H9 (cell line): ENCODE data around the gene PPFIBP1. TPM values are rescaled to one million over a fixed set of nuclear protein-coding genes. Genes with fewer than 3 reads are reported as not detected.
"Not testable (repeated sequence)": the region's sequence is repeated elsewhere in the genome, so short reads cannot be mapped to it uniquely, and the experiment has no call there.

Experiments used
- DNase-seq: peaks from one replicate; pipeline ENCODE4 v3.0.0-alpha.2; 2017
- H2AFZ ChIP-seq: one replicate; pipeline ENCODE4 v1.6.1; 2013; ENCODE audit warnings: mild to moderate bottlenecking, low read length, control low read depth, moderate library complexity
- H2AK5ac ChIP-seq: 2 replicates; pipeline ENCODE4 v1.6.1; 2013; ENCODE audit warnings: low read length, control low read depth, mixed read lengths; ENCODE audit not compliant: insufficient read length
- H2BK120ac ChIP-seq: one replicate; pipeline ENCODE4 v1.6.1; 2013; ENCODE audit warnings: low read depth, mild to moderate bottlenecking, low read length, control low read depth, inconsistent platforms; ENCODE audit not compliant: poor library complexity, severe bottlenecking
- H2BK12ac ChIP-seq: 2 replicates; pipeline ENCODE4 v1.6.1; 2013; ENCODE audit warnings: low read length, control low read depth, mixed read lengths, low read depth; ENCODE audit not compliant: insufficient read length
- H2BK15ac ChIP-seq: 2 replicates; pipeline ENCODE4 v1.6.1; 2013; ENCODE audit warnings: low read depth, low read length, control low read depth
- H2BK20ac ChIP-seq: one replicate; pipeline ENCODE4 v1.6.1; 2013; ENCODE audit warnings: low read depth, mild to moderate bottlenecking, low read length, control low read depth, inconsistent platforms; ENCODE audit not compliant: poor library complexity, severe bottlenecking
- H2BK5ac ChIP-seq: 2 replicates; pipeline ENCODE4 v1.6.1; 2013; ENCODE audit warnings: low read length, control low read depth, mixed read lengths; ENCODE audit not compliant: insufficient read length
- H3K14ac ChIP-seq: 2 replicates; pipeline ENCODE4 v1.6.1; 2013; ENCODE audit warnings: low read length, control low read depth; ENCODE audit not compliant: insufficient read depth
- H3K18ac ChIP-seq: 2 replicates; pipeline ENCODE4 v1.6.1; 2013; ENCODE audit warnings: low read depth, mild to moderate bottlenecking, mixed read lengths, low read length, control low read depth; ENCODE audit not compliant: insufficient read length
- H3K23ac ChIP-seq: 2 replicates; pipeline ENCODE4 v1.6.1; 2013; ENCODE audit warnings: low read length, control low read depth, mixed read lengths, low read depth; ENCODE audit not compliant: insufficient read length
- H3K23me2 ChIP-seq: 2 replicates; pipeline ENCODE4 v1.6.1; 2013; ENCODE audit warnings: low read depth, mild to moderate bottlenecking, mixed read lengths, low read length, control low read depth; ENCODE audit not compliant: insufficient read length, poor library complexity, severe bottlenecking
- H3K27ac ChIP-seq: 2 replicates; pipeline ENCODE4 v1.5.1; 2013; ENCODE audit warnings: low read length, control low read depth, mixed read lengths, low read depth; ENCODE audit not compliant: insufficient read length
- H3K27me3 ChIP-seq: 2 replicates; pipeline ENCODE4 v1.6.1; 2013; ENCODE audit warnings: low read length, control low read depth, inconsistent platforms; ENCODE audit not compliant: insufficient read depth
- H3K4ac ChIP-seq: 2 replicates; pipeline ENCODE4 v1.6.1; 2013; ENCODE audit warnings: low read depth, mild to moderate bottlenecking, control low read depth, inconsistent platforms, low read length, moderate library complexity
- H3K4me1 ChIP-seq: 2 replicates; pipeline ENCODE4 v1.6.1; 2013; ENCODE audit warnings: low read length, control low read depth, inconsistent platforms; ENCODE audit not compliant: insufficient read depth
- H3K4me2 ChIP-seq: 2 replicates; pipeline ENCODE4 v1.6.1; 2013; ENCODE audit warnings: low read length, control low read depth, mixed read lengths; ENCODE audit not compliant: insufficient read length, insufficient read depth
- H3K56ac ChIP-seq: 2 replicates; pipeline ENCODE4 v1.6.1; 2013; ENCODE audit warnings: low read depth, mild to moderate bottlenecking, mixed read lengths, low read length, control low read depth; ENCODE audit not compliant: insufficient read length
- H3K79me1 ChIP-seq: 2 replicates; pipeline ENCODE4 v1.6.1; 2013; ENCODE audit warnings: low read depth, mild to moderate bottlenecking, moderate library complexity, low read length, control low read depth, inconsistent platforms; ENCODE audit not compliant: insufficient read depth, poor library complexity, severe bottlenecking
- H3K79me2 ChIP-seq: 2 replicates; pipeline ENCODE4 v1.6.1; 2013; ENCODE audit warnings: low read length, control low read depth, inconsistent platforms; ENCODE audit not compliant: insufficient read depth
- H3K9ac ChIP-seq: 2 replicates; pipeline ENCODE4 v1.6.1; 2013; ENCODE audit warnings: low read length, control low read depth, mixed read lengths; ENCODE audit not compliant: insufficient read length; ENCODE audit errors: extremely low read depth
- H3K9me3 ChIP-seq: one replicate; pipeline ENCODE4 v1.6.1; 2013; ENCODE audit warnings: low read depth, low read length, inconsistent platforms; ENCODE audit not compliant: control insufficient read depth
- H3T11ph ChIP-seq: one replicate; pipeline ENCODE4 v1.6.1; 2013; ENCODE audit warnings: mild to moderate bottlenecking, low read length, control low read depth, inconsistent platforms
- H4K20me1 ChIP-seq: one replicate; pipeline ENCODE4 v1.6.1; 2013; ENCODE audit not compliant: control insufficient read depth, insufficient read length, insufficient read depth
- H4K5ac ChIP-seq: 2 replicates; pipeline ENCODE4 v1.6.1; 2013; ENCODE audit warnings: low read depth, mild to moderate bottlenecking, mixed read lengths, low read length, control low read depth; ENCODE audit not compliant: insufficient read length
- H4K8ac ChIP-seq: replicated peaks from 2 replicates; pipeline ENCODE4 v1.6.1; 2013; ENCODE audit warnings: low read length, control low read depth, mixed read lengths, low read depth; ENCODE audit not compliant: insufficient read length
- H4K91ac ChIP-seq: 2 replicates; pipeline ENCODE4 v1.6.1; 2013; ENCODE audit warnings: low read depth, mild to moderate bottlenecking, moderate library complexity, mixed read lengths, low read length, control low read depth; ENCODE audit not compliant: insufficient read length
- H3K27ac Mint-ChIP-seq, 3 experiments: 2 replicates in 2 of 3; 3 replicates in 1 of 3; pipeline ENCODE4 v1.8.0; 2020 to 2021; ENCODE audit warnings: mixed read lengths in 3 of 3, mild to moderate bottlenecking in 1 of 3, moderate library complexity in 1 of 3
- H3K27me3 Mint-ChIP-seq: 2 replicates; pipeline ENCODE4 v1.8.0; 2021; ENCODE audit warnings: low read depth, mild to moderate bottlenecking, moderate library complexity, mixed read lengths
- H3K36me3 Mint-ChIP-seq, 3 experiments: 2 replicates in 2 of 3; 3 replicates in 1 of 3; pipeline ENCODE4 v1.8.0; 2020 to 2021; ENCODE audit warnings: low read depth in 3 of 3, mixed read lengths in 3 of 3; ENCODE audit not compliant: insufficient read depth in 1 of 3
- H3K4me1 Mint-ChIP-seq, 2 experiments: 2 replicates each; pipeline ENCODE4 v1.8.0; 2020; ENCODE audit warnings: mixed read lengths in 2 of 2
- H3K4me3 Mint-ChIP-seq, 2 experiments: 2 replicates in 1 of 2; 3 replicates in 1 of 2; pipeline ENCODE4 v1.8.0; 2020 to 2021; ENCODE audit warnings: mild to moderate bottlenecking in 2 of 2, mixed read lengths in 2 of 2, moderate library complexity in 1 of 2
- H3K9me3 Mint-ChIP-seq, 2 experiments: 2 replicates in 1 of 2; 3 replicates in 1 of 2; pipeline ENCODE4 v1.8.0; 2020; ENCODE audit warnings: mild to moderate bottlenecking in 2 of 2, mixed read lengths in 2 of 2, moderate library complexity in 1 of 2
- CTCF ChIP-seq: fragments of 200-600 bp; sonication (generic); conservative IDR thresholded peaks from 3 replicates; pipeline ENCODE4 v1.8.0; 2021; ENCODE audit warnings: antibody characterized with exemption, mild to moderate bottlenecking
- WGBS: extraction: QIAGEN DNeasy Blood & Tissue Kit; methylation state at CpG from one replicate; pipeline ENCODE4 v1.1.7; 2013; ENCODE audit warnings: missing lambda C conversion rate, low lambda C conversion rate, mixed read lengths; ENCODE audit not compliant: insufficient read length; ENCODE audit errors: extremely low coverage; 5-methylcytosine and 5-hydroxymethylcytosine counted together
- total RNA-seq: library from RNA; stranded (reverse); gene quantifications from 2 replicates; pipeline ENCODE4 v1.2.1, GENCODE V29; 2021

The PPFIBP1 gene
- total RNA-seq, 1 experiment from 2014 or later: 29.2 TPM

- H2BK120ac ChIP-seq: no peak overlapping the region
- no peak overlapping the region for H2BK5ac ChIP-seq
- H3K36me3 Mint-ChIP-seq: no peaks in the 10 kb centered on the region
- H3K79me1 ChIP-seq: no peaks in the 10 kb centered on the region
- no peak overlapping the region for H2BK12ac ChIP-seq
- no peak overlapping the region for H3K4me2 ChIP-seq
- no peak for TF ChIP-seq CTCF
- 0 out of 7 replicates have a peak overlapping the region, but pooled peaks of 1 of the 3 experiments have one; percentile 40 for H3K27ac Mint-ChIP-seq
- no peaks in the 10 kb centered on the region for H3K23me2 ChIP-seq
- H3K18ac ChIP-seq: no peak overlapping the region
- no peaks in the 10 kb centered on the region; the same call in 1 of the 2 replicates for H3K4me1 ChIP-seq
- H3K23ac ChIP-seq: no peak overlapping the region
- H3K9me3 Mint-ChIP-seq: no peaks in the 10 kb centered on the region
- H3T11ph ChIP-seq: no peak overlapping the region
- peaks cover 3 to 5% of the 10 kb centered on the region in 2 experiments; a peak in 1 of 4 replicates for H3K4me1 Mint-ChIP-seq
- no peaks in the 10 kb centered on the region; the same call in 1 of the 2 replicates for H3K79me2 ChIP-seq
- H3K27me3 ChIP-seq: no peaks in the 10 kb centered on the region
- no peak overlapping the region for H2AFZ ChIP-seq
- no peak overlapping the region for H4K8ac ChIP-seq
- H4K91ac ChIP-seq: no peak overlapping the region
- WGBS: no CpG with 5 or more reads among the region's 7 CpGs
- H4K5ac ChIP-seq: no peak overlapping the region
- no peak overlapping the region for H3K27ac ChIP-seq
- no peaks in the 10 kb centered on the region for H3K27me3 Mint-ChIP-seq
- H3K9me3 ChIP-seq: no peaks in the 10 kb centered on the region
- H3K9ac ChIP-seq: no peak overlapping the region
- no peak overlapping the region for H2BK15ac ChIP-seq
- no peaks in the 10 kb centered on the region for H4K20me1 ChIP-seq
- no peak overlapping the region for H3K56ac ChIP-seq
- no peak for DNase-seq
- no peak overlapping the region for H3K4me3 Mint-ChIP-seq
- H2AK5ac ChIP-seq: no peak overlapping the region
- H3K4ac ChIP-seq: no peak overlapping the region
- no peak overlapping the region for H3K14ac ChIP-seq
- no peak overlapping the region for H2BK20ac ChIP-seq
Measured at GRCh38 chr12:27627123-27627852, 103.3 kb downstream of the PPFIBP1 start.

- not testable (repeated sequence) for H3K4me1 ChIP-seq, H3K9me3 Mint-ChIP-seq, H2BK12ac ChIP-seq, H3K9ac ChIP-seq, H3T11ph ChIP-seq, H3K18ac ChIP-seq, H4K20me1 ChIP-seq, H2AFZ ChIP-seq, H3K9me3 ChIP-seq, H3K4me2 ChIP-seq, H3K4me3 Mint-ChIP-seq, H2BK120ac ChIP-seq, H3K36me3 Mint-ChIP-seq, H3K79me2 ChIP-seq, H3K14ac ChIP-seq, H2BK20ac ChIP-seq, H2BK5ac ChIP-seq, H3K4ac ChIP-seq, H3K27ac ChIP-seq, H3K23ac ChIP-seq, H4K8ac ChIP-seq, H3K23me2 ChIP-seq, H3K4me1 Mint-ChIP-seq, H3K79me1 ChIP-seq, H4K91ac ChIP-seq, H2AK5ac ChIP-seq, H3K27me3 Mint-ChIP-seq, H3K27me3 ChIP-seq, H3K56ac ChIP-seq, DNase-seq, H4K5ac ChIP-seq, H2BK15ac ChIP-seq
- peak overlapping the region in 1 of 3 experiments; percentile 40; a peak in 1 of 7 replicates for H3K27ac Mint-ChIP-seq
- no CpG with 5 or more reads among the region's 2 CpGs for WGBS
Measured at GRCh38 chr12:27627853-27628469, 104.0 kb downstream of the PPFIBP1 start.
